Measurements from ENCODE around the gene SLC25A21. TPM values are rescaled to one million over a fixed set of nuclear protein-coding genes. Genes with fewer than 3 reads are reported as not detected.
"Not testable (repeated sequence)": the region's sequence is repeated elsewhere in the genome, so short reads cannot be mapped to it uniquely, and the experiment has no call there.

The SLC25A21 gene
- polyA plus RNA-seq, 1 experiment, result 1.5 TPM

DNA sequence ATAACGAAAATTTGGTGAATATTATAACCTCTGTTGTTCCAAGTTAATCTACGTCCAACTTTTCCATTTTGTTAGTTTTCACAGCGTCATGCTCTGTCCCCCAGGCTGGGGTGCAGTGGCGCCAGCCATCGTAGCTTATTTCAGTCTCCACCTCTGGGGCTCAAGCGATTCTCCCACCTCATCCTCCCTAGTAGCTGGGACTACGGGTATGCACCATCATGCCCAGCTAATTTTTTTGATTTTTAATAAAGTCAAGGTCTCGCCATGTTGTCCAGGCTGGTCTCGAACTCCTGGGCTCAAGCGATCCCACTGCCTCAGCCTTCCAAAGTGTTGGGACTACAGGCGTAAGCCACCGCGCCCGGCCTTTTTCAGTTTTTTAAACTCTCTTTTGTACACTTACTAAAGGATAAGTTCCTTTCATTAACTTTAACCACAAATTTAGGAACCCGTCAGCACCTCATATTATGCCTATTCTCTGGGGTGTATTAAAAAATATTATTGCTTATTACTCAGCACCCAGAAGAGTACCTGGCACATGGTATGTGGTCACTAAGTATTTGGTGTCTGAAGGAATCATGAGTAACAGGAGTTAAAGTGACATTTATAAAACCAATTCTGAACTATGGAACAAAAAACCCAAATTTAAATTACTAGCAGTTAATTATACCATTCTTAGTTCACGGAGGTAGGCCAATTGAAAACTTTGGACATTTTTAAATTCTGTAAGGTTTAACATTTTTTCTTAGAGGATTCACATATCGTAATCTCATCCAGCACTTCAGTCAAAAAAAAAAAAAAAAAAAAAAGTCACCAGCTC, 24.4 kb upstream of the SLC25A21 start:
- Histone ChIP-seq H3K27ac (ENCODE audit: low read depth, low read length) (peak overlapping the region; percentile 95), H3K4me3 (ENCODE audit: low read depth, low read length) (peak overlapping the region; percentile 66), H3K27me3 (ENCODE audit: control insufficient read depth, insufficient read depth, low read length) (no peaks in the 10 kb centered on the region), H3K9me3 (ENCODE audit: control insufficient read depth, insufficient read depth, low read length) (no peaks in the 10 kb centered on the region)
- no peak for DNase-seq (ENCODE audit: low read depth, low spot score)
- CTCF ChIA-PET, result interaction anchor here (0.6 to 3.5 kb wide), 7 partner anchors 33 to 549 kb away, joined by 4 to 14 read pairs (median 4); no protein-coding TSS in a partner anchor
- TF ChIP-seq, protein P1, sequence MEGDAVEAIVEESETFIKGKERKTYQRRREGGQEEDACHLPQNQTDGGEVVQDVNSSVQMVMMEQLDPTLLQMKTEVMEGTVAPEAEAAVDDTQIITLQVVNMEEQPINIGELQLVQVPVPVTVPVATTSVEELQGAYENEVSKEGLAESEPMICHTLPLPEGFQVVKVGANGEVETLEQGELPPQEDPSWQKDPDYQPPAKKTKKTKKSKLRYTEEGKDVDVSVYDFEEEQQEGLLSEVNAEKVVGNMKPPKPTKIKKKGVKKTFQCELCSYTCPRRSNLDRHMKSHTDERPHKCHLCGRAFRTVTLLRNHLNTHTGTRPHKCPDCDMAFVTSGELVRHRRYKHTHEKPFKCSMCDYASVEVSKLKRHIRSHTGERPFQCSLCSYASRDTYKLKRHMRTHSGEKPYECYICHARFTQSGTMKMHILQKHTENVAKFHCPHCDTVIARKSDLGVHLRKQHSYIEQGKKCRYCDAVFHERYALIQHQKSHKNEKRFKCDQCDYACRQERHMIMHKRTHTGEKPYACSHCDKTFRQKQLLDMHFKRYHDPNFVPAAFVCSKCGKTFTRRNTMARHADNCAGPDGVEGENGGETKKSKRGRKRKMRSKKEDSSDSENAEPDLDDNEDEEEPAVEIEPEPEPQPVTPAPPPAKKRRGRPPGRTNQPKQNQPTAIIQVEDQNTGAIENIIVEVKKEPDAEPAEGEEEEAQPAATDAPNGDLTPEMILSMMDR (IDR thresholded peaks at IDR 0.05; ENCODE audit: low read depth, low read length), result no peak
- POLR2A ChIA-PET, result interaction anchor here (0.6 to 2.9 kb wide), 2 partner anchors 25 to 380 kb away, joined by 4 to 25 read pairs; partner anchors contain the start of gene SLC25A21

DNA sequence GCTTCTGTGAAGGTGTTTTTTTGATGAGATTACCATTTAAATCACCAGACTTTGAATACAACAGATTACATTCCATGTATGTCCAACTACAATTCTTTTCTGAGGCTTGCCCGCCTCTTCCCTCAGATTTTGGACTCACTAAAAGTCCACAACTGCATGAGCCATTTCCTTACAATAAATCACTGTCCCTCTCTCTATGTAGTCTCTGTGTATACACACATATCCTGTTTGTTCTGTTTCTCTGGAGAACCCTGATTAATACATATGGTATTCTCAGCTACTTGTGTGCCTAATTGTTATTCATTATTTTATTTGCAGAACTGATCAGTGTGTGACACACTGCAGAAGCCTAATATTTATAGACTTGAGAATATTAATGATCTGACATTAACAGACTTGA, 22.9 kb upstream of the SLC25A21 start:
- TF ChIP-seq, protein P1 (IDR thresholded peaks at IDR 0.05; ENCODE audit: low read depth, low read length), result no peak
- Histone ChIP-seq H3K27ac (ENCODE audit: low read depth, low read length) (no peak overlapping the region), H3K9me3 (ENCODE audit: control insufficient read depth, insufficient read depth, low read length) (no peaks in the 10 kb centered on the region), H3K27me3 (ENCODE audit: control insufficient read depth, insufficient read depth, low read length) (no peaks in the 10 kb centered on the region), H3K4me3 (ENCODE audit: low read depth, low read length) (no peak overlapping the region)
- ChIA-PET CTCF (interaction anchor here (1.0 to 1.2 kb wide), 2 partner anchors 35 to 37 kb away, joined by 3 to 4 read pairs; no protein-coding TSS in a partner anchor), POLR2A (no interaction called here)
- DNase-seq (ENCODE audit: low read depth, low spot score), result peak; percentile 21

DNA sequence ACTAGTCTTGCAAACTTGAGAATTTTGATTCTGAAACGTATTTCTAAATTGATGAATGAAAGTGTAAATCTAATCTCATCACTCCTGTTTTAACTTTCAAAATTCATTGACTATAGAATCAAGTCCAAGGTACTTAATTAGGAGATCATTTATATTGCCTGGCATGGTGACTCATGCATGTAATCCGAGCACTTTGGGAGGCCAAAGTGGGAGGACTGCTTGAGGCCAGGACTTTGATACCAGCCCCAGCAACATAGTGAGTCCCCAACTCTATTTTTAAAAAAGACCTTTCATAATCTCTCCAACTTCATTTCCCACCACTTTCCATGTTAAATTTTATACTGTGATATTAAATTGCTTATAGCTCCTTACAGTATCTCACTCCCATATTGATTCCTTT, 22.3 kb upstream of the SLC25A21 start:
- Histone ChIP-seq H3K4me3 (ENCODE audit: low read depth, low read length) (no peak overlapping the region), H3K27me3 (ENCODE audit: control insufficient read depth, insufficient read depth, low read length) (no peaks in the 10 kb centered on the region), H3K9me3 (ENCODE audit: control insufficient read depth, insufficient read depth, low read length) (no peaks in the 10 kb centered on the region), H3K27ac (ENCODE audit: low read depth, low read length) (no peak overlapping the region)
- ChIA-PET POLR2A (no interaction called here), CTCF (interaction anchor here (0.5 to 1.0 kb wide), 3 partner anchors 38 to 641 kb away, joined by 3 to 8 read pairs (median 4); no protein-coding TSS in a partner anchor)
- DNase-seq (ENCODE audit: low read depth, low spot score), result no peak
- TF ChIP-seq, protein P1 (IDR thresholded peaks at IDR 0.05; ENCODE audit: low read depth, low read length), result no peak

DNA sequence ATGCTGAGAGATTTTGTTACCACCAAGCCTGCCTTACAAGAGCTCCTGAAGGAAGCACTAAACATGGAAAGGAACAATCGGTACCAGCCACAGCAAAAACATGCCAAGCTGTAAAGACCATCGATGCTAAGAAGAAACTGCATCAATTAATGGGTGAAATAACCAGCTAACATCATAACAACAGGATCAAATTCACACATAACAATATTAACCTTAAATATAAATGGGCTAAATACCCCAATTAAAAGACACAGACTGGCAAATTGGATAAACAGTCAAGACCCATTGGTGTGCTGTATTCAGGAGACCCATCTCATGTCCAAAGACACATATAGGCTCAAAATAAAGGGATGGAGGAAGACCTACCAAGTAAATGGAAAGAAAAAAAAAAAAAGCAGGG, 17.3 kb upstream of the SLC25A21 start:
- H3K9me3 ChIP-seq (ENCODE audit: control insufficient read depth, insufficient read depth, low read length); H3K27ac ChIP-seq (ENCODE audit: low read depth, low read length); POLR2A ChIA-PET; DNase-seq (ENCODE audit: low read depth, low spot score); H3K4me3 ChIP-seq (ENCODE audit: low read depth, low read length); H3K27me3 ChIP-seq (ENCODE audit: control insufficient read depth, insufficient read depth, low read length): not testable (repeated sequence)
- CTCF ChIA-PET, result interaction anchor here (0.7 to 1.7 kb wide), 2 partner anchors 40 to 41 kb away, joined by 3 to 5 read pairs; no protein-coding TSS in a partner anchor

DNA sequence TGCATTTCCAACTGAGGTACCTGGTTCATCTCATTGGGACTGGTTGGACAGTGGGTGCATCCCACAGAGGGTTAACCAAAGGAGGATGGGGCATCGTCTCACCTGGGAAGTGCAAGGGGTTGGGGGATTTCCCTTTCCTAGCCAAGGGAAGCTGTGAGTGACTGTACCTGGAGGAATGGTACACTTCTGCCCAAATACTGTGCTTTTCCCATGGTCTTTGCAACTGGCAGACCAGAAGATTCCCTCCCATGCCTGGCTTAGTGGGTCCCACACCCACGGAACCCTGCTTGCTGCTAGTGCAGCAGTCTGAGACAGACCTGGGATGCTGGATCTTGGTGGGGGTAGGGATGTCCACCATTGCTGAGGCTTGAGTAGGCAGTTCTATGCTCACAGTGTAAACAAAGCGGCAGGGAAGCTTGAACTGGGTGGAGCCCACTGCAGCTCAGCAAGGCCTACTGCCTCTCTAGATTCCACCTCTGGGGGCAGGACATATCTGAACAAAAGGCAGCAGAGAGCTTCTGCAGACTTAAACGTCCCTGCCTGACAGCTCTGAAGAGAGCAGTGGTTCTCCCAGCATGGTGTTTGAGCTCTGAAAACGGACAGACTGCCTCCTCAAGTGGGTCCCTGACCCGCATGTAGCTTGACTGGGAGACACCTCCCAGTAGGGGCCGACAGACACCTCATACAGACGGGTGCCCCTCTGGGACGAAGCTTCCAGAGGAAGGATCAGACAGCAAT, 15.6 kb upstream of the SLC25A21 start:
- H3K27ac ChIP-seq (ENCODE audit: low read depth, low read length); H3K9me3 ChIP-seq (ENCODE audit: control insufficient read depth, insufficient read depth, low read length); H3K27me3 ChIP-seq (ENCODE audit: control insufficient read depth, insufficient read depth, low read length); H3K4me3 ChIP-seq (ENCODE audit: low read depth, low read length); DNase-seq (ENCODE audit: low read depth, low spot score): not testable (repeated sequence)
- ChIA-PET CTCF (interaction anchor here (0.9 to 1.0 kb wide), 2 partner anchors 39 to 42 kb away, joined by 3 to 4 read pairs; no protein-coding TSS in a partner anchor), POLR2A (interaction anchor here (0.6 kb wide), 1 partner anchor 14 kb away, joined by 4 read pairs; no protein-coding TSS in a partner anchor)
